H9 (cell line): Measurements from ENCODE around the gene YEATS4. TPM values are rescaled to one million over a fixed set of nuclear protein-coding genes. Genes with fewer than 3 reads are reported as not detected.

Experiments
- DNase-seq: peaks from one replicate; pipeline ENCODE4 v3.0.0-alpha.2; 2017
- H2AFZ ChIP-seq: one replicate; pipeline ENCODE4 v1.6.1; 2013; ENCODE audit warnings: mild to moderate bottlenecking, low read length, control low read depth, moderate library complexity
- H2AK5ac ChIP-seq: 2 replicates; pipeline ENCODE4 v1.6.1; 2013; ENCODE audit warnings: low read length, control low read depth, mixed read lengths; ENCODE audit not compliant: insufficient read length
- H2BK120ac ChIP-seq: one replicate; pipeline ENCODE4 v1.6.1; 2013; ENCODE audit warnings: low read depth, mild to moderate bottlenecking, low read length, control low read depth, inconsistent platforms; ENCODE audit not compliant: poor library complexity, severe bottlenecking
- H2BK12ac ChIP-seq: 2 replicates; pipeline ENCODE4 v1.6.1; 2013; ENCODE audit warnings: low read length, control low read depth, mixed read lengths, low read depth; ENCODE audit not compliant: insufficient read length
- H2BK15ac ChIP-seq: 2 replicates; pipeline ENCODE4 v1.6.1; 2013; ENCODE audit warnings: low read depth, low read length, control low read depth
- H2BK20ac ChIP-seq: one replicate; pipeline ENCODE4 v1.6.1; 2013; ENCODE audit warnings: low read depth, mild to moderate bottlenecking, low read length, control low read depth, inconsistent platforms; ENCODE audit not compliant: poor library complexity, severe bottlenecking
- H2BK5ac ChIP-seq: 2 replicates; pipeline ENCODE4 v1.6.1; 2013; ENCODE audit warnings: low read length, control low read depth, mixed read lengths; ENCODE audit not compliant: insufficient read length
- H3K14ac ChIP-seq: 2 replicates; pipeline ENCODE4 v1.6.1; 2013; ENCODE audit warnings: low read length, control low read depth; ENCODE audit not compliant: insufficient read depth
- H3K18ac ChIP-seq: 2 replicates; pipeline ENCODE4 v1.6.1; 2013; ENCODE audit warnings: low read depth, mild to moderate bottlenecking, mixed read lengths, low read length, control low read depth; ENCODE audit not compliant: insufficient read length
- H3K23ac ChIP-seq: 2 replicates; pipeline ENCODE4 v1.6.1; 2013; ENCODE audit warnings: low read length, control low read depth, mixed read lengths, low read depth; ENCODE audit not compliant: insufficient read length
- H3K23me2 ChIP-seq: 2 replicates; pipeline ENCODE4 v1.6.1; 2013; ENCODE audit warnings: low read depth, mild to moderate bottlenecking, mixed read lengths, low read length, control low read depth; ENCODE audit not compliant: insufficient read length, poor library complexity, severe bottlenecking
- H3K27ac ChIP-seq: 2 replicates; pipeline ENCODE4 v1.5.1; 2013; ENCODE audit warnings: low read length, control low read depth, mixed read lengths, low read depth; ENCODE audit not compliant: insufficient read length
- H3K27me3 ChIP-seq: 2 replicates; pipeline ENCODE4 v1.6.1; 2013; ENCODE audit warnings: low read length, control low read depth, inconsistent platforms; ENCODE audit not compliant: insufficient read depth
- H3K4ac ChIP-seq: 2 replicates; pipeline ENCODE4 v1.6.1; 2013; ENCODE audit warnings: low read depth, mild to moderate bottlenecking, control low read depth, inconsistent platforms, low read length, moderate library complexity
- H3K4me1 ChIP-seq: 2 replicates; pipeline ENCODE4 v1.6.1; 2013; ENCODE audit warnings: low read length, control low read depth, inconsistent platforms; ENCODE audit not compliant: insufficient read depth
- H3K4me2 ChIP-seq: 2 replicates; pipeline ENCODE4 v1.6.1; 2013; ENCODE audit warnings: low read length, control low read depth, mixed read lengths; ENCODE audit not compliant: insufficient read length, insufficient read depth
- H3K56ac ChIP-seq: 2 replicates; pipeline ENCODE4 v1.6.1; 2013; ENCODE audit warnings: low read depth, mild to moderate bottlenecking, mixed read lengths, low read length, control low read depth; ENCODE audit not compliant: insufficient read length
- H3K79me1 ChIP-seq: 2 replicates; pipeline ENCODE4 v1.6.1; 2013; ENCODE audit warnings: low read depth, mild to moderate bottlenecking, moderate library complexity, low read length, control low read depth, inconsistent platforms; ENCODE audit not compliant: insufficient read depth, poor library complexity, severe bottlenecking
- H3K79me2 ChIP-seq: 2 replicates; pipeline ENCODE4 v1.6.1; 2013; ENCODE audit warnings: low read length, control low read depth, inconsistent platforms; ENCODE audit not compliant: insufficient read depth
- H3K9ac ChIP-seq: 2 replicates; pipeline ENCODE4 v1.6.1; 2013; ENCODE audit warnings: low read length, control low read depth, mixed read lengths; ENCODE audit not compliant: insufficient read length; ENCODE audit errors: extremely low read depth
- H3K9me3 ChIP-seq: one replicate; pipeline ENCODE4 v1.6.1; 2013; ENCODE audit warnings: low read depth, low read length, inconsistent platforms; ENCODE audit not compliant: control insufficient read depth
- H3T11ph ChIP-seq: one replicate; pipeline ENCODE4 v1.6.1; 2013; ENCODE audit warnings: mild to moderate bottlenecking, low read length, control low read depth, inconsistent platforms
- H4K20me1 ChIP-seq: one replicate; pipeline ENCODE4 v1.6.1; 2013; ENCODE audit not compliant: control insufficient read depth, insufficient read length, insufficient read depth
- H4K5ac ChIP-seq: 2 replicates; pipeline ENCODE4 v1.6.1; 2013; ENCODE audit warnings: low read depth, mild to moderate bottlenecking, mixed read lengths, low read length, control low read depth; ENCODE audit not compliant: insufficient read length
- H4K8ac ChIP-seq: replicated peaks from 2 replicates; pipeline ENCODE4 v1.6.1; 2013; ENCODE audit warnings: low read length, control low read depth, mixed read lengths, low read depth; ENCODE audit not compliant: insufficient read length
- H4K91ac ChIP-seq: 2 replicates; pipeline ENCODE4 v1.6.1; 2013; ENCODE audit warnings: low read depth, mild to moderate bottlenecking, moderate library complexity, mixed read lengths, low read length, control low read depth; ENCODE audit not compliant: insufficient read length
- H3K27ac Mint-ChIP-seq, 3 experiments: 2 replicates in 2 of 3; 3 replicates in 1 of 3; pipeline ENCODE4 v1.8.0; 2020 to 2021; ENCODE audit warnings: mixed read lengths in 3 of 3, mild to moderate bottlenecking in 1 of 3, moderate library complexity in 1 of 3
- H3K27me3 Mint-ChIP-seq: 2 replicates; pipeline ENCODE4 v1.8.0; 2021; ENCODE audit warnings: low read depth, mild to moderate bottlenecking, moderate library complexity, mixed read lengths
- H3K36me3 Mint-ChIP-seq, 3 experiments: 2 replicates in 2 of 3; 3 replicates in 1 of 3; pipeline ENCODE4 v1.8.0; 2020 to 2021; ENCODE audit warnings: low read depth in 3 of 3, mixed read lengths in 3 of 3; ENCODE audit not compliant: insufficient read depth in 1 of 3
- H3K4me1 Mint-ChIP-seq, 2 experiments: 2 replicates each; pipeline ENCODE4 v1.8.0; 2020; ENCODE audit warnings: mixed read lengths in 2 of 2
- H3K4me3 Mint-ChIP-seq, 2 experiments: 2 replicates in 1 of 2; 3 replicates in 1 of 2; pipeline ENCODE4 v1.8.0; 2020 to 2021; ENCODE audit warnings: mild to moderate bottlenecking in 2 of 2, mixed read lengths in 2 of 2, moderate library complexity in 1 of 2
- H3K9me3 Mint-ChIP-seq, 2 experiments: 2 replicates in 1 of 2; 3 replicates in 1 of 2; pipeline ENCODE4 v1.8.0; 2020; ENCODE audit warnings: mild to moderate bottlenecking in 2 of 2, mixed read lengths in 2 of 2, moderate library complexity in 1 of 2
- CTCF ChIP-seq: fragments of 200-600 bp; sonication (generic); conservative IDR thresholded peaks from 3 replicates; pipeline ENCODE4 v1.8.0; 2021; ENCODE audit warnings: antibody characterized with exemption, mild to moderate bottlenecking
- WGBS: extraction: QIAGEN DNeasy Blood & Tissue Kit; methylation state at CpG from one replicate; pipeline ENCODE4 v1.1.7; 2013; ENCODE audit warnings: missing lambda C conversion rate, low lambda C conversion rate, mixed read lengths; ENCODE audit not compliant: insufficient read length; ENCODE audit errors: extremely low coverage; 5-methylcytosine and 5-hydroxymethylcytosine counted together
- total RNA-seq: library from RNA; stranded (reverse); gene quantifications from 2 replicates; pipeline ENCODE4 v1.2.1, GENCODE V29; 2021

The YEATS4 gene
- total RNA-seq, 1 experiment from 2014 or later: 35.6 TPM

- Histone ChIP-seq H3K27me3 (no peaks in the 10 kb centered on the region), H4K91ac (no peak overlapping the region), H2AFZ (no peak overlapping the region), H3K14ac (no peak overlapping the region), H2BK15ac (no peak overlapping the region), H3K79me1 (no peaks in the 10 kb centered on the region), H3K4ac (no peak overlapping the region), H3K4me1 (no peaks in the 10 kb centered on the region), H4K20me1 (no peaks in the 10 kb centered on the region), H3K23ac (no peak overlapping the region), H2BK5ac (no peak overlapping the region), H2BK12ac (no peak overlapping the region), H3K9ac (no peak overlapping the region), H2BK20ac (no peak overlapping the region), H2AK5ac (no peak overlapping the region), H3K79me2 (no peaks in the 10 kb centered on the region; the same call in 1 of the 2 replicates), H3K4me2 (no peak overlapping the region), H4K5ac (no peak overlapping the region), H3K56ac (no peak overlapping the region), H2BK120ac (no peak overlapping the region), H3K27ac (no peak overlapping the region), H3T11ph (no peak overlapping the region), H4K8ac (no peak overlapping the region), H3K23me2 (no peaks in the 10 kb centered on the region), H3K18ac (no peak overlapping the region), H3K9me3 (no peaks in the 10 kb centered on the region)
- TF ChIP-seq CTCF: no peak
- Mint-ChIP-seq H3K27ac (no peak overlapping the region), H3K36me3 (no peaks in the 10 kb centered on the region), H3K4me3 (no peak overlapping the region), H3K9me3 (no peaks in the 10 kb centered on the region; a peak in 1 of 5 replicates), H3K27me3 (no peaks in the 10 kb centered on the region), H3K4me1 (peaks cover 14 to 21% of the 10 kb centered on the region in 2 experiments)
- no CpG with 5 or more reads among the region's 2 CpGs for WGBS
- DNase-seq: no peak
Measured at GRCh38 chr12:69355363-69356028, 4.0 kb upstream of the YEATS4 start.
